Measurements from ENCODE around the gene DOCK6.

Gene DOCK6, protein sequence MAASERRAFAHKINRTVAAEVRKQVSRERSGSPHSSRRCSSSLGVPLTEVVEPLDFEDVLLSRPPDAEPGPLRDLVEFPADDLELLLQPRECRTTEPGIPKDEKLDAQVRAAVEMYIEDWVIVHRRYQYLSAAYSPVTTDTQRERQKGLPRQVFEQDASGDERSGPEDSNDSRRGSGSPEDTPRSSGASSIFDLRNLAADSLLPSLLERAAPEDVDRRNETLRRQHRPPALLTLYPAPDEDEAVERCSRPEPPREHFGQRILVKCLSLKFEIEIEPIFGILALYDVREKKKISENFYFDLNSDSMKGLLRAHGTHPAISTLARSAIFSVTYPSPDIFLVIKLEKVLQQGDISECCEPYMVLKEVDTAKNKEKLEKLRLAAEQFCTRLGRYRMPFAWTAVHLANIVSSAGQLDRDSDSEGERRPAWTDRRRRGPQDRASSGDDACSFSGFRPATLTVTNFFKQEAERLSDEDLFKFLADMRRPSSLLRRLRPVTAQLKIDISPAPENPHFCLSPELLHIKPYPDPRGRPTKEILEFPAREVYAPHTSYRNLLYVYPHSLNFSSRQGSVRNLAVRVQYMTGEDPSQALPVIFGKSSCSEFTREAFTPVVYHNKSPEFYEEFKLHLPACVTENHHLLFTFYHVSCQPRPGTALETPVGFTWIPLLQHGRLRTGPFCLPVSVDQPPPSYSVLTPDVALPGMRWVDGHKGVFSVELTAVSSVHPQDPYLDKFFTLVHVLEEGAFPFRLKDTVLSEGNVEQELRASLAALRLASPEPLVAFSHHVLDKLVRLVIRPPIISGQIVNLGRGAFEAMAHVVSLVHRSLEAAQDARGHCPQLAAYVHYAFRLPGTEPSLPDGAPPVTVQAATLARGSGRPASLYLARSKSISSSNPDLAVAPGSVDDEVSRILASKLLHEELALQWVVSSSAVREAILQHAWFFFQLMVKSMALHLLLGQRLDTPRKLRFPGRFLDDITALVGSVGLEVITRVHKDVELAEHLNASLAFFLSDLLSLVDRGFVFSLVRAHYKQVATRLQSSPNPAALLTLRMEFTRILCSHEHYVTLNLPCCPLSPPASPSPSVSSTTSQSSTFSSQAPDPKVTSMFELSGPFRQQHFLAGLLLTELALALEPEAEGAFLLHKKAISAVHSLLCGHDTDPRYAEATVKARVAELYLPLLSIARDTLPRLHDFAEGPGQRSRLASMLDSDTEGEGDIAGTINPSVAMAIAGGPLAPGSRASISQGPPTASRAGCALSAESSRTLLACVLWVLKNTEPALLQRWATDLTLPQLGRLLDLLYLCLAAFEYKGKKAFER (N-terminal part only)

DNA sequence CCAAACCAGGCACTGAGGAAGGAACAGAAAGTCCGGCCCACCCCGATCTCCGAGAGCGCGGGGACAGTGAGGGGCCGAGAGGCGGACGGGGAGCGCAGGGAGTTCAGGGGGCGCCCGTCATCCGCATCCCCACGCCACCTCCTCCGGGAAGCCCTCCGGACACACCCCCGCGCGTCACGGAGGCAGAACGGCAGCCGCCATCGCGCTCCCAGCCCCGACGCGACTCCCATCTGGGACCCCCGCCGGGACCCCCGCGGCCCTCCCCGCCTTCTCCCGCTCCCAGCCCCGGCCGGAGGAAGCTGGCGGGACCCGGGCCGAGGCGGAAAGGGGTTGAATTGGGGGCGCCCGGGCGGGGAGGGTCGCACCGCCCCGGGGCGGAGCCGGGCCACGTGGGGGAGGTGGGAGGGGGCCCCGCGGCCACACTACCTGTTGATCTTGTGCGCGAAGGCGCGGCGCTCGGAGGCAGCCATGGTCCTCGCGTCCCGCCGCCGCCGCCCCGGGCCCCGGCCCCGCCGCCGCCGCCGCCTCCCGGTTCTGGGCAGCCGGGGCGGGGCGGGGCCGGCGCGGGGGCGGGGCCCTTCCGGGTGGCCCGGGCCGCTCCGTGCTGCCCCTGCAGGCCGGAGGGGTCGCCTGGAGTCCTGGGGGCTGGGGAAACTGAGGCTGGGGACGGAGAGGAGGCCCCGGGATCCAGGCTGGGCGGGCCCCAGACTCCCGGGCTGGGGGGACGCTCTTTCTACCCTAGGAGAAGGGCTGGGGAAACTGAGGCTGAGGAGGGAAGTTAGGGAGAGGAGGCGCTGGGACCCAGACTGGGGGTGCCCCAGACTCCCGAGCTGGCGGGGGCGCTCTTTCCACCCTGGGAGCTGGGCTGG, at the start of gene DOCK6:
DOCK6 (minus strand) TSS at position 554 of the 869 bp plus-strand sequence; CDS start at position 470, 84 bp downstream.
- Histone ChIP-seq H3K9me3 (no peaks in the 10 kb centered on the region), H3K4me3 (ENCODE audit: low read depth in 1 of 2, low read length in 1 of 2) (peak within 1 kb of the TSS; percentile 57 to 75), H3K4me1 (ENCODE audit: control insufficient read depth in 1 of 2, insufficient read depth in 1 of 2, low read depth in 1 of 2, low read length in 1 of 2) (peaks cover 0 to 2% of the 10 kb centered on the region in 2 experiments), H3K36me3 (no peaks in the 10 kb centered on the region), H3K27me3 (peaks cover 81% of the 10 kb centered on the region), H3K27ac (no peak within 1 kb of the TSS)
- TF ChIP-seq, protein P1, sequence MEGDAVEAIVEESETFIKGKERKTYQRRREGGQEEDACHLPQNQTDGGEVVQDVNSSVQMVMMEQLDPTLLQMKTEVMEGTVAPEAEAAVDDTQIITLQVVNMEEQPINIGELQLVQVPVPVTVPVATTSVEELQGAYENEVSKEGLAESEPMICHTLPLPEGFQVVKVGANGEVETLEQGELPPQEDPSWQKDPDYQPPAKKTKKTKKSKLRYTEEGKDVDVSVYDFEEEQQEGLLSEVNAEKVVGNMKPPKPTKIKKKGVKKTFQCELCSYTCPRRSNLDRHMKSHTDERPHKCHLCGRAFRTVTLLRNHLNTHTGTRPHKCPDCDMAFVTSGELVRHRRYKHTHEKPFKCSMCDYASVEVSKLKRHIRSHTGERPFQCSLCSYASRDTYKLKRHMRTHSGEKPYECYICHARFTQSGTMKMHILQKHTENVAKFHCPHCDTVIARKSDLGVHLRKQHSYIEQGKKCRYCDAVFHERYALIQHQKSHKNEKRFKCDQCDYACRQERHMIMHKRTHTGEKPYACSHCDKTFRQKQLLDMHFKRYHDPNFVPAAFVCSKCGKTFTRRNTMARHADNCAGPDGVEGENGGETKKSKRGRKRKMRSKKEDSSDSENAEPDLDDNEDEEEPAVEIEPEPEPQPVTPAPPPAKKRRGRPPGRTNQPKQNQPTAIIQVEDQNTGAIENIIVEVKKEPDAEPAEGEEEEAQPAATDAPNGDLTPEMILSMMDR (IDR thresholded peaks at IDR 0.05): no peak

DNA sequence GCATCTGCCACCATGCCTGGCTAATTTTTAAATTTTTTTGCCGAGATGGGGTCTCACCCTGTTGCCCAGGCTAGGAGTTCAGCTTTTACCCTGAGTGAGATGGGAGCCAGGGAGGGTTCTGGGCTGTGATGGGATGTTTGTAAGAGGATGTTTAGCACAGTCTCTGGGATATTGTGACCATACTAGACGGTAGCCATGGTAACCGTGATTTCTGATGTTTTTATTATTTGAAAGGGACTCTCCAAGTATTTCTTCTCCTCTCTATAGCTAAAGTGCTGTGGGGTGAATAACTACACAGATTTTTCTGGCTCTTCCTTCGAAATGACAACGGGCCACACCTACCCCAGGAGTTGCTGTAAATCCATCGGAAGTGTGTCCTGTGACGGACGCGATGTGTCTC, 44.0 kb upstream of the DOCK6 start:
- Histone ChIP-seq H3K9me3 (no peaks in the 10 kb centered on the region), H3K36me3 (peaks cover 83% of the 10 kb centered on the region), H3K4me3 (ENCODE audit: low read depth in 1 of 2, low read length in 1 of 2) (no peak overlapping the region), H3K4me1 (ENCODE audit: control insufficient read depth in 1 of 2, insufficient read depth in 1 of 2, low read depth in 1 of 2, low read length in 1 of 2) (peaks cover 2 to 7% of the 10 kb centered on the region in 2 experiments), H3K27ac (peak overlapping the region; percentile 53), H3K27me3 (no peaks in the 10 kb centered on the region)
- TF ChIP-seq, protein P1 (IDR thresholded peaks at IDR 0.05): no peak

DNA sequence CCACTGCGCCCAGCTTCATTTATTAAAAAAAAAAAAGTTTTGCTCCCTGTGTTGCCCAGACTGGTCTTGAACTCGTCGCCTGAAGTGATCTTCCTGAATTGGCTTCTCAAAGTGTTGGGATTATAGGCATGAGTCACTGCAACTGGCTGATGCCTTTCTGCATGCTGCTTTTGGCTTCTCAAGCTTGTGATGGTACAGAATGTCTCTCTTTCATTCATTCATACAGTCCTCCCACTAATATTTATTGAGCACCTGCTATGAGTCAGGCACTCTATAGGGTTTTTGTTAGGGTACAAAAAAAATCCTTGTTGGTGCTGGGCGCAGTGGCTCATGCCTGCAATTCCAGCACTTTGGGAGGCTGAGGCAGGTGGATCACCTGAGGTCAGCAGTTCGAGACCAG, 42.6 kb upstream of the DOCK6 start:
- peaks cover 85% of the 10 kb centered on the region for H3K36me3 ChIP-seq
- TF ChIP-seq, protein P1 (IDR thresholded peaks at IDR 0.05): no peak
- H3K4me3 ChIP-seq (ENCODE audit: low read depth in 1 of 2, low read length in 1 of 2): no peak overlapping the region
- H3K4me1 ChIP-seq (ENCODE audit: control insufficient read depth in 1 of 2, insufficient read depth in 1 of 2, low read depth in 1 of 2, low read length in 1 of 2): peaks cover 0 to 5% of the 10 kb centered on the region in 2 experiments
- H3K27ac ChIP-seq: peak overlapping the region; percentile 36
- H3K27me3 ChIP-seq: no peaks in the 10 kb centered on the region
- H3K9me3 ChIP-seq: no peaks in the 10 kb centered on the region

DNA sequence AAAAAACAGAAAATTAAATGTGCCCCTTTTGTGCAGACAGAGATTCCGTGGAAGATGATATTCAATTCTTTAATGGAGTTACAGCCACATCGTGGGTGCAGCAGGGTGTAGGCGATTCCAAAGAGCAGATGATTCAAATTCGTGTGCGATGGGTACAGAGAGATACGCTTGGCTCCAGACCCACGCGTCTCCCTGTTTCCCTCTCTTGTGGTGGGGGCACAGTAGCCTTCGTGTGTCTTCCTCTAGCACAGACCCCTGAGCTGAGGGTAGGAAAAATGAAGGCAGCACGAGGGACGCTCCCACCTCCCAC, 38.4 kb upstream of the DOCK6 start:
- H3K9me3 ChIP-seq: no peaks in the 10 kb centered on the region
- no peaks in the 10 kb centered on the region for H3K27me3 ChIP-seq
- H3K36me3 ChIP-seq: peaks cover 56% of the 10 kb centered on the region
- H3K27ac ChIP-seq: peak overlapping the region; percentile 48
- peaks cover 15 to 27% of the 10 kb centered on the region in 2 experiments for H3K4me1 ChIP-seq (ENCODE audit: control insufficient read depth in 1 of 2, insufficient read depth in 1 of 2, low read depth in 1 of 2, low read length in 1 of 2)
- no peak overlapping the region for H3K4me3 ChIP-seq (ENCODE audit: low read depth in 1 of 2, low read length in 1 of 2)
- TF ChIP-seq, protein P1 (IDR thresholded peaks at IDR 0.05): no peak
